ENCODE results near the gene SLC9A4. TPM values are rescaled to one million over a fixed set of nuclear protein-coding genes. Genes with fewer than 3 reads are reported as not detected.

Gene SLC9A4
- total and polyA plus RNA-seq, 9 of the 15 experiments (the other 6 are each of a cell fraction or from before 2014, with no cell fraction given) = 0.04 to 0.15 (median 0.04) TPM; not detected in 5

GRCh38 chr2:102512161-102512560 lies 39.1 kb downstream of the SLC9A4 start:
- Histone ChIP-seq H3K4me1 (replicated peaks in 1 of 2; ENCODE audit: control insufficient read depth in 2 of 2, insufficient read depth in 2 of 2, low read length in 2 of 2) (no peaks in the 10 kb centered on the region), H3K9ac (ENCODE audit: insufficient read depth in 1 of 2, low read depth in 2 of 2, low read length in 2 of 2) (no peak overlapping the region), H3K27ac (ENCODE audit: extremely low read depth, low read depth, low read length) (no peak overlapping the region), H3K4me2 (ENCODE audit: insufficient read depth, low read length) (no peak overlapping the region), H3K4me3 (no peak overlapping the region), H3K9me1 (ENCODE audit: control insufficient read depth, insufficient read depth, low read length) (no peaks in the 10 kb centered on the region), H3K79me2 (ENCODE audit: control insufficient read depth, insufficient read depth, low read length) (no peaks in the 10 kb centered on the region), H4K20me1 (replicated peaks; ENCODE audit: control insufficient read depth, insufficient read depth, low read length) (no peaks in the 10 kb centered on the region), H3K9me3 (replicated peaks; ENCODE audit: control insufficient read depth, insufficient read depth, low read depth, low read length) (no peaks in the 10 kb centered on the region), H2AFZ (ENCODE audit: low read depth, low read length) (no peak overlapping the region), H3K36me3 (ENCODE audit: control insufficient read depth, insufficient read depth, low read length) (no peaks in the 10 kb centered on the region), H3K27me3 (ENCODE audit: control insufficient read depth in 2 of 2, insufficient read depth in 2 of 2, low read length in 2 of 2) (peaks cover 2 to 11% of the 10 kb centered on the region in 2 experiments; a peak in 3 of 5 replicates)
- POLR2A ChIA-PET = interaction anchor here (0.7 kb wide), 1 partner anchor 12 kb away, joined by 3 read pairs; no protein-coding TSS in a partner anchor
- no peak for TF ChIP-seq POLR2G (IDR thresholded peaks at IDR 0.05; ENCODE audit: low read depth, low read length)
- no peak for TF ChIP-seq ZSCAN29 (IDR thresholded peaks at IDR 0.05)
- no peak for TF ChIP-seq MEF2A (IDR thresholded peaks at IDR 0.05; ENCODE audit: control insufficient read depth, low read depth, low read length)
- no peak for TF ChIP-seq TBP (optimal IDR thresholded peaks at IDR 0.05; ENCODE audit: low read depth, low read length)
- no peak for TF ChIP-seq PCBP1 (IDR thresholded peaks at IDR 0.05; ENCODE audit: low read depth, low read length, poor library complexity, severe bottlenecking)
- TF ChIP-seq, protein P1, sequence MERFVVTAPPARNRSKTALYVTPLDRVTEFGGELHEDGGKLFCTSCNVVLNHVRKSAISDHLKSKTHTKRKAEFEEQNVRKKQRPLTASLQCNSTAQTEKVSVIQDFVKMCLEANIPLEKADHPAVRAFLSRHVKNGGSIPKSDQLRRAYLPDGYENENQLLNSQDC (CRISPR knock-in tag; IDR thresholded peaks at IDR 0.05) = no peak
- TF ChIP-seq ZBTB11 (CRISPR knock-in tag; IDR thresholded peaks at IDR 0.05) = no peak
- no peak for TF ChIP-seq BHLHE40 (IDR thresholded peaks at IDR 0.05; ENCODE audit: low read length)
- no peak for TF ChIP-seq ATF6 (CRISPR knock-in tag; IDR thresholded peaks at IDR 0.05)
- CTCF ChIA-PET (ENCODE audit: low intra/inter-chr PET ratio) = no interaction called here
- no peak for ATAC-seq
- in situ Hi-C loops (cut with MboI) = no loop called here
- no peak for FAIRE-seq
- intact Hi-C loops (cut with micrococcal nuclease) = no loop called here
- 2% methylated on average over 4 of the region's 4 CpGs for WGBS (ENCODE audit: insufficient coverage, low coverage, missing lambda C conversion rate)
- BruUV-seq (replicated peaks) = no TSS peak
- no peak for DNase-seq (ENCODE audit: extremely low read depth in 1 of 4, low spot score in 3 of 4)

All from K562 (cell line).